AG04450 (cell line): ENCODE data around the gene METTL26. TPM values are rescaled to one million over a fixed set of nuclear protein-coding genes. Genes with fewer than 3 reads are reported as not detected.
A peak's percentile ranks its signal among the peaks of the same experiment; 100 is the strongest.

Experiments
- CTCF ChIA-PET: fragments of 300-600, 350-600 bp; formaldehyde crosslinking; extraction: SDS; loops from one replicate; lab custom pipeline; 2022; ENCODE audit warnings: antibody characterized with exemption, inconsistent platforms; lab: Charles Lee
- POLR2A ChIA-PET: fragments of 350-600 bp; formaldehyde crosslinking; extraction: SDS; loops from one replicate; lab custom pipeline; 2021; ENCODE audit warnings: antibody characterized with exemption, inconsistent platforms; lab: Yijun Ruan, JAX
- DNase-seq: peaks from one replicate; pipeline ENCODE4 v3.0.0-alpha.2; 2011; ENCODE audit warnings: low read depth, low spot score
- H3K27ac ChIP-seq: one replicate; pipeline ENCODE4 v1.5.1; 2012; ENCODE audit warnings: low read depth, low read length, control low read depth
- H3K27me3 ChIP-seq: one replicate; pipeline ENCODE4 v1.6.0; 2012; ENCODE audit warnings: low read length; ENCODE audit not compliant: control insufficient read depth, insufficient read depth
- H3K4me3 ChIP-seq: 2 replicates; pipeline ENCODE4 v1.5.1; 2011; ENCODE audit warnings: mild to moderate bottlenecking, low read depth, low read length, control low read depth
- H3K9me3 ChIP-seq: 2 replicates; pipeline ENCODE4 v1.5.1; 2012; ENCODE audit warnings: low read length; ENCODE audit not compliant: control insufficient read depth, insufficient read depth
- polyA plus RNA-seq: library from polyadenylated mRNA; depleted of rRNA; stranded (reverse); fragments of >200 nt; gene quantifications from 2 replicates; pipeline ENCODE4 v1.2.3, GENCODE V29; 2011; rRNA removed
- TF ChIP-seq, protein P1 (sequence below): IDR thresholded peaks from 2 replicates; pipeline ENCODE4 v1.5.1; 2011; ENCODE audit warnings: low read depth, low read length, control low read depth, inconsistent platforms

Gene METTL26
- polyA plus RNA-seq, 1 experiment = 58.3 TPM

DNA sequence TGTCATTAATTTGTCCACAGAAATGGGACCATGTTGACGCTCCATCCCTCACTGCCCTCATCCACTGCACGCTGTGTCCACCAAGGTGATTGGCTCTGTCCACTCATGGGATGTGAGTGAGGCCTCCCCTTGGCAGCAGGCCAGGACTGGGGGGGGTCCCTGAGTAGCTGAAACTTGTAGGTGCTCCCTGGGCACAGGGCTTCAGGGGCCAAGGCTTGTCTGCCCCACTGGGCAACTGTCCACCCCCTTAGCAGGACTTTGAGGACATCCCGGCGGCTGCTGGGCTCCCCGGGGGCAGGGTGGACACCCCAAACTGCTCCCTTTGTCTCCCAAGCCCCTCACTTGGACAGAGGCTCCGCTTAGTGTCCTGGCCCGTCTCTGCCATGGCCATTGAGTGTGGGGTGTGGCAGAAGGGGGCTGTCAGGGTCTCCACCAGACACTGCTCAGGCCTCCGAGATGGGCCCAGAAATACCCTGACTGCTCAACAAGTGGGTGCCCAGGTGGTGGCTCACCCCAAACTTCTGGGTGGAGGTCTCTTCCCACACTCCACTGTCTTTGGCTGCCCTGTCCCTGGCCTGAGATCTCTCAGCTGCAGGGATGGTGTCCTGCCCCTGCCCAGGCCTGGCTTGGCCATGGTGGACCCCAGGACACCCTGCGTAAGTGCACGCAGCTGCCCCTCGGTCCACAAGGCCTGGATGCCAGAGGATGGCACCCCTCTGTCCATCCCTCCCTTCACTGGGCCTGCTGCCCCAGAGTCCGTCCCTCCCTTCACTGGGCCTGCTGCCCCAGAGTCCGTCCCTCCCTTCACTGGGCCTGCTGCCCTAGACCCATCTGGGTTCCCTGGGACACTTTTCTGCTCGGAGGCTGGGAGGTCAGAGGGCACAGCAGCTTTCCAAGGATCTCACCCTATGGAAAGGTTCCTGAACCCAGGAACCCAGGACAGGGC is 49.2 kb downstream of the METTL26 start:
- ChIA-PET POLR2A (interaction anchor here (2.0 kb wide), 1 partner anchor 49 kb away, joined by 6 read pairs; the partner anchor contains the start of gene METTL26), CTCF (interaction anchor here (0.6 kb wide), 1 partner anchor 15 kb away, joined by 4 read pairs; no protein-coding TSS in a partner anchor)
- no peak for DNase-seq
- no peak overlapping the region for H3K4me3 ChIP-seq
- H3K27me3 ChIP-seq = no peaks in the 10 kb centered on the region
- no peaks in the 10 kb centered on the region; the same call in 1 of the 2 replicates for H3K9me3 ChIP-seq
- TF ChIP-seq, protein P1, sequence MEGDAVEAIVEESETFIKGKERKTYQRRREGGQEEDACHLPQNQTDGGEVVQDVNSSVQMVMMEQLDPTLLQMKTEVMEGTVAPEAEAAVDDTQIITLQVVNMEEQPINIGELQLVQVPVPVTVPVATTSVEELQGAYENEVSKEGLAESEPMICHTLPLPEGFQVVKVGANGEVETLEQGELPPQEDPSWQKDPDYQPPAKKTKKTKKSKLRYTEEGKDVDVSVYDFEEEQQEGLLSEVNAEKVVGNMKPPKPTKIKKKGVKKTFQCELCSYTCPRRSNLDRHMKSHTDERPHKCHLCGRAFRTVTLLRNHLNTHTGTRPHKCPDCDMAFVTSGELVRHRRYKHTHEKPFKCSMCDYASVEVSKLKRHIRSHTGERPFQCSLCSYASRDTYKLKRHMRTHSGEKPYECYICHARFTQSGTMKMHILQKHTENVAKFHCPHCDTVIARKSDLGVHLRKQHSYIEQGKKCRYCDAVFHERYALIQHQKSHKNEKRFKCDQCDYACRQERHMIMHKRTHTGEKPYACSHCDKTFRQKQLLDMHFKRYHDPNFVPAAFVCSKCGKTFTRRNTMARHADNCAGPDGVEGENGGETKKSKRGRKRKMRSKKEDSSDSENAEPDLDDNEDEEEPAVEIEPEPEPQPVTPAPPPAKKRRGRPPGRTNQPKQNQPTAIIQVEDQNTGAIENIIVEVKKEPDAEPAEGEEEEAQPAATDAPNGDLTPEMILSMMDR = no peak
- H3K27ac ChIP-seq = peak overlapping the region; percentile 31

GRCh38 chr16:586047-586644 is 50.0 kb downstream of the METTL26 start:
- POLR2A ChIA-PET = no interaction called here
- Histone ChIP-seq H3K4me3 (no peak overlapping the region), H3K9me3 (no peaks in the 10 kb centered on the region; the same call in 1 of the 2 replicates), H3K27ac (no peak overlapping the region), H3K27me3 (no peaks in the 10 kb centered on the region)
- TF ChIP-seq, protein P1 = no peak
- CTCF ChIA-PET = no interaction called here
- DNase-seq = no peak

DNA sequence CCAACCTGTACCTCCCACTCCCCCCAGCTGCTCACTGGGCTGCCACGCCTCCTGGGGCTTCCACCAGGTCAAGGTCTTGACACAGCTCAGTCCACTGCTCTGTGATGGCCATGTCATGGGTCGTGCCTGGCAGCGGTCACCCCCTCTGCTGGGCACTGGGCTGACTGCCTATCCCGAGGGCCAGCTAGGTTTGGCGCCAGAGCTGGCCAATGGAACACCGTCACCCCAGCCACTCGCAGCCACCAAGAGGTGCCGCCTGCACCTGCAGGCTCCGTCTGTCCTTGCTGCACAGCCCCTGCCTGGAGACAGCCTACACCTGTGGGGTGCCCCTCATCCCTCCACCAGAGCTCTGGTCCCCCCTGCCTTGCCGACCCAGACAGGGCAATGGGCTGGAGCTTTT is 50.8 kb downstream of the METTL26 start:
- no peaks in the 10 kb centered on the region; the same call in 1 of the 2 replicates for H3K9me3 ChIP-seq
- no peak overlapping the region for H3K4me3 ChIP-seq
- TF ChIP-seq, protein P1 = no peak
- ChIA-PET POLR2A (no interaction called here), CTCF (no interaction called here)
- no peak for DNase-seq
- no peaks in the 10 kb centered on the region for H3K27me3 ChIP-seq
- H3K27ac ChIP-seq = no peak overlapping the region

Other genes with a start within 250 kb of the METTL26 start
- gene NME4, start 239.1 kb downstream of the METTL26 start, polyA plus RNA-seq = 156 and 198 TPM in 2 replicates
- 11.6 and 16.0 TPM in 2 replicates for gene DECR2, start 234.4 kb downstream of the METTL26 start, polyA plus RNA-seq
- 6.9 and 9.7 TPM in 2 replicates for gene RAB11FIP3, start 210.7 kb downstream of the METTL26 start, polyA plus RNA-seq
- gene CAPN15, start 108.6 kb downstream of the METTL26 start, polyA plus RNA-seq = 7.5 and 8.6 TPM in 2 replicates
- not detected in 2 replicates for gene PRR35, start 75.9 kb downstream of the METTL26 start, polyA plus RNA-seq
- gene NHLRC4, start 69.3 kb downstream of the METTL26 start, polyA plus RNA-seq = 0.45 and 0.88 TPM in 2 replicates
- gene PIGQ, start 66.3 kb downstream of the METTL26 start, polyA plus RNA-seq = 12.1 and 17.6 TPM in 2 replicates
- 4.2 and 6.1 TPM in 2 replicates for gene RAB40C, start 46.2 kb downstream of the METTL26 start, polyA plus RNA-seq
- gene WFIKKN1, start 5.3 kb downstream of the METTL26 start, polyA plus RNA-seq = not detected in 2 replicates
- gene MCRIP2, start 5.5 kb upstream of the METTL26 start, polyA plus RNA-seq = 6.7 and 10.8 TPM in 2 replicates
- gene WDR90, start 13.1 kb upstream of the METTL26 start, polyA plus RNA-seq = 2.1 and 2.5 TPM in 2 replicates
- gene RHOT2, start 31.8 kb upstream of the METTL26 start, polyA plus RNA-seq = 38.0 and 53.3 TPM in 2 replicates
- gene RHBDL1, start 39.4 kb upstream of the METTL26 start, polyA plus RNA-seq = 1.5 and 1.7 TPM in 2 replicates
- 88.8 and 109 TPM in 2 replicates for gene STUB1, start 44.1 kb upstream of the METTL26 start, polyA plus RNA-seq
- 33.1 and 51.4 TPM in 2 replicates for gene JMJD8, start 48.0 kb upstream of the METTL26 start, polyA plus RNA-seq
- 2.0 and 3.6 TPM in 2 replicates for gene WDR24, start 54.1 kb upstream of the METTL26 start, polyA plus RNA-seq
- gene FBXL16, start 69.5 kb upstream of the METTL26 start, polyA plus RNA-seq = 0.11 and 0.22 TPM in 2 replicates
- gene METRN, start 78.8 kb upstream of the METTL26 start, polyA plus RNA-seq = 20.0 and 23.9 TPM in 2 replicates
- gene ANTKMT, start 84.8 kb upstream of the METTL26 start, polyA plus RNA-seq = 5.3 and 6.7 TPM in 2 replicates
- 1.1 and 1.5 TPM in 2 replicates for gene CCDC78, start 90.1 kb upstream of the METTL26 start, polyA plus RNA-seq
- 4.2 and 5.5 TPM in 2 replicates for gene HAGHL, start 90.8 kb upstream of the METTL26 start, polyA plus RNA-seq
- gene CIAO3, start 104.7 kb upstream of the METTL26 start, polyA plus RNA-seq = 14.4 and 17.6 TPM in 2 replicates
- 0.11 and 0.17 TPM in 2 replicates for gene MSLN, start 124.4 kb upstream of the METTL26 start, polyA plus RNA-seq
- gene RPUSD1, start 152.1 kb upstream of the METTL26 start, polyA plus RNA-seq = 9.2 and 13.5 TPM in 2 replicates
- gene CHTF18, start 152.3 kb upstream of the METTL26 start, polyA plus RNA-seq = 1.1 and 2.1 TPM in 2 replicates
- gene GNG13, start 164.4 kb upstream of the METTL26 start, polyA plus RNA-seq = not detected in 2 replicates